Muscle of back (tissue), 11 donors: Measurements from ENCODE around the gene MAP3K10. TPM values are rescaled to one million over a fixed set of nuclear protein-coding genes. Genes with fewer than 3 reads are reported as not detected.
A peak's percentile ranks its signal among the peaks of the same experiment; 100 is the strongest.
"Not testable (repeated sequence)": the region's sequence is repeated elsewhere in the genome, so short reads cannot be mapped to it uniquely, and the experiment has no call there.

Experiments used
- DNase-seq, 3 donors: peaks; one replicate each; pipeline versions ENCODE4 v3.0.0 to v3.0.0-alpha.2; 2013
- polyA plus RNA-seq, 10 donors: library from polyadenylated mRNA; unstranded; fragments of 120-200 nt; gene quantifications; one replicate each; pipeline ENCODE4 v1.2.1, GENCODE V29; 2013; ENCODE audit not compliant: insufficient read length in 10 of 10

MAP3K10 gene
- polyA plus RNA-seq, 10 donors: 6.0 to 12.5 (median 9.3) TPM

DNA sequence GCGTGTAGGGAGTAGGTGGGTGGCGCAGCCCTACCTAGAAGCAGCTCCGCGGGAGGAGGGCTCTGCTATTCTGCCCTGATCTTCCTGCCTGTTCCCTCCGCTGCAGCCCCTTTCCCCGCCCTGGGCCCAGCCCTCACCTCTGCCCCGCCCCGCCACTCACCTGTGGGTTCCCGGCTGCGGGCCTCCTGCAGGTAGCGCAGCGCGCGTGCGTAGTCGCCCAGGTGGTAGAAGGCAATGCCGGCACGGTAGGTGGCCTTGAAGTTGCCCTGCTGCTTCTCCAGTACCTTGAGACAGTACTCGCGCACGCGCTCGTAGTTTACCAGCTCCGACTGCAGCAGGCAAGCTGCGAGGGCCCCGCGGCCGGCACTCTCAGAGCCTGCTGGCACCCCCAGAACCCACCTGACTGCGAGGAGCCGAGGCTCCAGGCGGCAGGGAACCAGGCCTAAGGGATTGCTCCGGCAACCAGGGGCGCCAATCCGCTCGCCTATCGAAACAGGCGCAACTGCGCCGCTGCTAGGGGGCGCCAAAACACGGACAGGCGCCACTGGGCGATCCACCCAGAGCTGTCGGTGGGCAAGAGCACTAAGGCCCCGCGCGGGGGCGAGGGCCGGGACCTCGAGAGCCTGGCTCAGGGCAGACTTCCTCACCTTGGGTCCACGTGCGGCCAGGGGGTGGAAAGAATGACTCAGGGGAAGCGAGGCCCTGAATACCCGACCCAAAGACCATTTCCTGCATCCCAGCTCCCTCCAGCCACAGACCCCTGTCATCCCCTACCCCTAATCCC is 26.0 kb downstream of the MAP3K10 start:
- DNase-seq: no peak

- DNase-seq: peak in 1 of 3 donors; percentile 69
These were observed 27.0 kb downstream of the MAP3K10 start, which contains the start of gene TTC9B for GRCh38 chr19:40217934-40218890. TTC9B (minus strand) TSS chr19:40218384; CDS start chr19:40218381, 3 bp downstream.

- DNase-seq: not testable (repeated sequence)
These were observed 27.8 kb downstream of the MAP3K10 start for GRCh38 chr19:40219029-40219428.

DNA sequence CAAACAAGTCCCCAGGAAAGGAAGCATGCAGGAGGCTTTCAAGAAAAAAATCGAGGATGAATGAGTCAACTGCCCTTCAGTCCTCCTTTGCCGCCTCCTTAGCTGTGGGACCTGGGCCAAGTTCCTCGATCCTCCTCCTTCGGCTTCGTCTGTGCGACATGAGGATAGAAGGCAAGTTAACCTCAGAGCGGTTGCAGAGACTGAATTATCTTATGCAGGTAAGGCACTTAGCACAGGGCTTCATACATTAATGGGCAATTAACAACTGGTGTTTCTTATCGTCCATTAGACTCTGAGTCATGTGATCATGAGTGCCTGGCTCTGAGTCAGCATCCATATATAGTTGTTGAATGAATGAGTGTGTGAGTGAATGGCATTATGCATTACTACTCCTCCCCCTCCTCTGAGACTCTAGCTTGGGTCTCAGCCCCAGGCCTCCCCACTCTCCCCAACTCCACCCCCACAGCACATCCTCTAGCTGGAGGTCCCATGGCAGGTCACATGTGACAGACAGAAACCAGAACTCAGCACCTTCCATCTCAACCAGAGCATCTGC is 28.6 kb downstream of the MAP3K10 start:
- peak in 1 of 3 donors; percentile 28 for DNase-seq

GRCh38 chr19:40220674-40221073 is 29.4 kb downstream of the MAP3K10 start:
- DNase-seq: no peak

GRCh38 chr19:40221858-40222619 is 30.8 kb downstream of the MAP3K10 start:
- DNase-seq: peak; percentile 82 to 86 (median 84)

- DNase-seq: no peak
These were observed 32.1 kb downstream of the MAP3K10 start for GRCh38 chr19:40223135-40223822.

DNA sequence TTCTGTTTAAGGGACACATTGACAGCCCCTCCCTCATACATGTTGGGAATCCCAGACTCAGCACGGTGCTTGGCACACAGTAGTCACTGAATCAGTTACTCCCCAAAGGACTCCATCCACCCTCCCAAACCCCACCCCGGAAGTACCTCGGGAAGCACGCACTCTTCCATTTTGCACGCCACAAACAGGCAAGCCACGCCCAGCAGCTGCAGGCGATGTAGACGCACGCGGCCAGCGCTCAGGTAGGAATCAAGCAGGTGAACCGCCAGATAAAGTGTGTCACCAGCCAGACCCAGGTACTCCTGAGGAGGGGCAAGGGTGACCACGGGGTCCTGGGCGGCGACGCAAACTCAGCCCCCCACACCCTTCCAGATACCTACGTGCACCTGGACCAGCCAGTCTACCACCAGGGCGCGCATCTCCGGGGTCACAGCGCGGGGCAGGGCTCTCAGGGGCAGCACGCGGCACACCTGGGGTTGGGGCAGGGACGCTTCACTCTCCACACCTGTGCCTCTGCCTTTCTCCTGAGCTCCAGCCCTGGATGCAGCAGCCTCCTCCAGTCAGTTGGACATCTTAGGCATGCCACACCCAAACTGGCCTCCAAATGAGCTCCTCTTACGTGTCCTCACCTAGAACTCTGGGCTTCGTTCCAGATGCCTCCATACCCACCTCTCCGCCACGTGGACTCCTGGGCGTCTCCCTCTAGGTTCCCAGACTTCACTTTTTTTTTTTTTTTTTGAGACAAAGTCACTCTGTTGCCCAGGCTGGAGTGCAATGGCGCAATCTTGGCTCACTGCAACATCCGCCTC is 33.3 kb downstream of the MAP3K10 start:
- no peak for DNase-seq

GRCh38 chr19:40225440-40226305 is 34.4 kb downstream of the MAP3K10 start:
- DNase-seq: peak in 1 of 3 donors; percentile 52

GRCh38 chr19:40228346-40228745 is 37.1 kb downstream of the MAP3K10 start:
- no peak for DNase-seq

- no peak for DNase-seq
These were observed 37.6 kb downstream of the MAP3K10 start for GRCh38 chr19:40228863-40229262.

DNA sequence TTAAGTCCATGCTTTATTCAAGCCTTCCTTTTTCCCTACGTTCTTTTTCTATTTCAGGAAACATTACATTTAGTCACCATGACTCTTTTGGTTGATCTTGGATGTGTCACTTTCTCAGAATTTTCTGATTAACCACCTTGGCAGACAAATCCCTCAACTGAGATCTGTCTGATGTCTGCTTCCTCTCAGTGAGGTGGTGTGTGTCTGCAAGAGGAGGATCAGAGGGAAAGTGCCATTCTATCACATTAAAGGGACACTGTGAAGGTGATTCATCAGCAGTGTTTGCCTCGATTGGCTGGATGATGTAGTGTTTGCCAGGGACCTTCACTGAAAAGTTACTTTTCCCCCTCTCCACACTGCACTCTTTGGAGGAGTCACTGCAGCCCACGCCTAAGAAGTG is 38.3 kb downstream of the MAP3K10 start:
- DNase-seq: peak in 1 of 3 donors; percentile 17

DNA sequence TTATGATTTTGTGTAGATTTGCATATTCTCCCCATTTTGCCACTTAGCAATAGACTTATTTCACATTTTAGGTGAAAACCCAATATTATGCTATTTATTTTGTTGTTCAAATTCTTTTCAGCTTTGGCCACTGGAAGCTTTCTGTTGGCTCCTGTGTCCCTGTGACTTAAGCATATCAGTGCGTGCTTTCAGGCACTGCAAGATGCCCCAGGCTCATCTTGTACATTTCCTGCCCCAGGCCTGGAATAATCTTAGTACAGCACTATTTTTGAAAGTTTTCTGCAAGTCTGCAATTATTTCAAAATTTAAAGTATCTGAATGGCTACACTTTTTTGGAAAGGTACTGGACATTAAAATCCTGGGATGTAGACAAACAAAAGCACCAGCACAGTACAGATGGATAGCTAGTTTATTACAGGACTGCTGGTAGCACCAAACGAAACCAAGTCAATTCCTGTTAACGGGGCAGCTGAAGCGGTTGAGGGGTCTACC is 38.7 kb downstream of the MAP3K10 start:
- DNase-seq: no peak

DNA sequence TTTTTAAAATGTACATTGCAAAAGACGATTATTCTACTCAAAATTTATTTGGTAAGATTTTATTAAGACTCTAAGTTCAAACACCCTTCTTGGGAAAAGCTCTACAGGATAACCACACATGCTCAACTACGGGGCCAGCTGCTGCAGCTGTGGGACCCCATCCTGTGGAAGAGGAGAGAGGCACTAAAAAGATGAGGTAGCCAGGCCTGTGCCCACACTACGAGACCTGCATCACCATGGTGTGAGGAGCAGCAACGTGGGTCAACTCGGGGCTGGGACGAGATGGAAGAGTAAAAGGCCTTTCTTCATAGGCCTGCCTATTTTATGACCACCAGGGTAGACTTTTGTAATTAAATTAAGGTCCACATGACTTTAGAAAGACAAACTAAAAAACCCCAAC is 39.8 kb downstream of the MAP3K10 start:
- no peak for DNase-seq

- DNase-seq: no peak
These were observed 40.6 kb downstream of the MAP3K10 start for GRCh38 chr19:40231544-40232424.

DNA sequence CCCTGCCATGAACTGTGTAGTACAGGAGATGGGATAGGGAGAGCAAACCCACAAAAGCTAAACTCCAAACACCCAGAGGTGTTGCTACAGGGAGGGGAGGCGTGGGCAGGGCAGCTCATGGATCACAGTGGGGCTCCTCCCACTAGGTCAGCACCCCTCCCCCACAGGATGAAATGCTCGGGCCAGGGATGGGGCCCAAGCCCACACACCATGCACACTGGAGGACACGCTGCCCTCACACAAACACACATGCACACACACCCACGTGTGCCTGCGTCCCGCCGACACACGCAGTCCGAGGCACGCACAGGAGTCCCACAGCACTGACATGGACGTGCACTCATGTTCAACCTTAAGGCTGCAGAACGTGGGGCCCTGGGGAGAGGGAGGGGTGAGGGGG is 41.3 kb downstream of the MAP3K10 start:
- no peak for DNase-seq

GRCh38 chr19:40232949-40233810 is 42.0 kb downstream of the MAP3K10 start:
- DNase-seq: no peak
